CD4-positive, alpha-beta memory T cell (primary cell): ENCODE measurements around the gene VPS52. TPM values are rescaled to one million over a fixed set of nuclear protein-coding genes. Genes with fewer than 3 reads are reported as not detected.
A peak's percentile ranks its signal among the peaks of the same experiment; 100 is the strongest.

Experiments used
- CTCF ChIA-PET: fragments of 350-600 bp; sonication (Branson Sonifier 250); formaldehyde crosslinking; loops from one replicate; lab custom pipeline; 2021; ENCODE audit warnings: inconsistent platforms; ENCODE audit not compliant: partially characterized antibody; lab: Charles Lee
- POLR2A ChIA-PET: fragments of 350-600 bp; sonication (Branson Sonifier 250); formaldehyde crosslinking; loops from one replicate; lab custom pipeline; 2021; ENCODE audit not compliant: partially characterized antibody; lab: Charles Lee
- DNase-seq, 5 donors: peaks; one replicate each; pipeline versions ENCODE4 v3.0.0 to v3.0.0-alpha.2; 2020 to 2022; ENCODE audit warnings: mixed read lengths in 1 of 5
- H3K27ac ChIP-seq: one replicate; pipeline ENCODE4 v1.7.0; 2013; ENCODE audit warnings: low read depth, low read length
- H3K27me3 ChIP-seq: 2 replicates; pipeline ENCODE4 v1.7.0; 2013; ENCODE audit warnings: mild to moderate bottlenecking, low read length, moderate library complexity; ENCODE audit not compliant: insufficient read depth
- H3K36me3 ChIP-seq: 2 replicates; pipeline ENCODE4 v1.7.0; 2013; ENCODE audit warnings: mild to moderate bottlenecking, low read length, moderate library complexity; ENCODE audit not compliant: insufficient read depth
- H3K4me1 ChIP-seq: 2 replicates; pipeline ENCODE4 v1.7.0; 2013; ENCODE audit warnings: mild to moderate bottlenecking, low read length, moderate library complexity; ENCODE audit not compliant: insufficient read depth
- H3K4me3 ChIP-seq, 2 donors: one replicate each; pipeline ENCODE4 v1.7.0; 2013; ENCODE audit warnings: low read length in 2 of 2, mild to moderate bottlenecking in 1 of 2
- H3K9me3 ChIP-seq, 2 donors: one replicate each; pipeline ENCODE4 v1.7.0; 2013; ENCODE audit warnings: low read length in 2 of 2, control low read depth in 1 of 2; ENCODE audit not compliant: control insufficient read depth in 1 of 2
- H3K27ac Mint-ChIP-seq, 7 donors: one replicate each; pipeline ENCODE4 v1.8.0; 2020 to 2021; ENCODE audit warnings: mixed read lengths in 7 of 7, mild to moderate bottlenecking in 6 of 7, inconsistent platforms in 3 of 7, moderate library complexity in 3 of 7
- H3K27me3 Mint-ChIP-seq, 2 donors: one replicate each; pipeline ENCODE4 v1.8.0; 2020 to 2021; ENCODE audit warnings: mixed read lengths in 2 of 2
- H3K36me3 Mint-ChIP-seq, 2 donors: one replicate each; pipeline ENCODE4 v1.8.0; 2020 to 2021; ENCODE audit warnings: mixed read lengths in 2 of 2, inconsistent platforms in 1 of 2, mild to moderate bottlenecking in 1 of 2
- H3K4me1 Mint-ChIP-seq, 4 donors: one replicate each; pipeline ENCODE4 v1.8.0; 2020 to 2021; ENCODE audit warnings: mixed read lengths in 4 of 4, mild to moderate bottlenecking in 1 of 4
- H3K4me3 Mint-ChIP-seq, 8 donors: one replicate each; pipeline ENCODE4 v1.8.0; 2020 to 2021; ENCODE audit warnings: mixed read lengths in 8 of 8, mild to moderate bottlenecking in 7 of 8, moderate library complexity in 6 of 8, inconsistent platforms in 3 of 8
- H3K9me3 Mint-ChIP-seq, 8 donors: one replicate each; pipeline ENCODE4 v1.8.0; 2020 to 2021; ENCODE audit warnings: mixed read lengths in 8 of 8, mild to moderate bottlenecking in 5 of 8, inconsistent platforms in 3 of 8, moderate library complexity in 1 of 8
- intact Hi-C: fragments of 100-400 bp; cut with micrococcal nuclease; formaldehyde crosslinking; loops from one replicate; pipeline ENCODE4 v1.15.1; 2023
- polyA plus RNA-seq, 2 donors: library from polyadenylated mRNA; unstranded; fragments of 300-500 nt; fragmentation: Illumina TruSeq; gene quantifications; one replicate each; pipeline ENCODE4 v1.2.3, GENCODE V29; 2021
- total RNA-seq, 2 experiments: library from RNA; stranded (reverse); gene quantifications; one replicate each; pipeline ENCODE4 v1.2.3, GENCODE V29; 2021

VPS52 gene
- 10 to 100 TPM; 89.4 to 95.7 TPM for total RNA-seq
- 10 to 100 TPM; 13.4 to 18.6 TPM for polyA plus RNA-seq

- Histone ChIP-seq H3K27ac (peak within 1 kb of the TSS; percentile 85), H3K36me3 (peaks cover 56% of the 10 kb centered on the region), H3K9me3 (no peaks in the 10 kb centered on the region), H3K27me3 (no peaks in the 10 kb centered on the region), H3K4me1 (peaks cover 62% of the 10 kb centered on the region), H3K4me3 (peak within 1 kb of the TSS; percentile 75 to 90)
- Mint-ChIP-seq H3K4me3 (peak within 1 kb of the TSS; percentile 96 to 100 (median 98)), H3K27ac (peak within 1 kb of the TSS; percentile 97 to 100 (median 99)), H3K9me3 (peaks cover 0 to 5% (median 0%) of the 10 kb centered on the region in 8 donors), H3K27me3 (no peaks in the 10 kb centered on the region), H3K36me3 (peaks cover 46 to 82% of the 10 kb centered on the region in 2 donors), H3K4me1 (peaks cover 43 to 78% (median 61%) of the 10 kb centered on the region in 4 donors)
- DNase-seq: peak; percentile 95 to 98 (median 96)
- intact Hi-C loops: loop anchor here (1.0 to 10.0 kb wide), 10 partner anchors 18 to 1297 kb away; partner anchors contain the start of genes CUTA, DXO, KIFC1 and PFDN6
- ChIA-PET POLR2A (interaction anchor here (0.5 to 5.4 kb wide), 38 partner anchors 9 to 1300 kb away, joined by 3 to 116 read pairs (median 7); partner anchors contain the start of genes BAK1, BRD2, CUTA and DXO), CTCF (interaction anchor here (0.5 to 4.7 kb wide), 11 partner anchors 10 to 119 kb away, joined by 3 to 35 read pairs (median 9); partner anchors contain the start of genes PFDN6, RGL2, TAPBP and WDR46)
Measured at GRCh38 chr6:33271468-33272274, at the start of gene VPS52, which contains the start of gene RPS18. TSS of gene VPS52 (minus strand) at chr6:33271876. CDS start at chr6:33271675, 201 bp downstream. TSS of gene RPS18 (plus strand) at chr6:33272075. CDS start at chr6:33272120, 45 bp downstream.

GRCh38 chr6:33321227-33321626 lies 49.6 kb upstream of the VPS52 start:
- Histone ChIP-seq H3K27me3 (no peaks in the 10 kb centered on the region), H3K36me3 (peaks cover 33% of the 10 kb centered on the region), H3K27ac (peak overlapping the region; percentile 88), H3K4me1 (peaks cover 63% of the 10 kb centered on the region), H3K4me3 (no peak overlapping the region), H3K9me3 (no peaks in the 10 kb centered on the region)
- Mint-ChIP-seq H3K36me3 (peaks cover 41 to 53% of the 10 kb centered on the region in 2 donors), H3K27me3 (no peaks in the 10 kb centered on the region), H3K9me3 (peaks cover 0 to 5% (median 0%) of the 10 kb centered on the region in 8 donors), H3K27ac (peak overlapping the region in 6 of 7 donors; percentile 15 to 89 (median 78)), H3K4me3 (peak overlapping the region; percentile 62 to 99 (median 78)), H3K4me1 (peaks cover 42 to 81% (median 61%) of the 10 kb centered on the region in 4 donors)
- DNase-seq: no peak
- intact Hi-C loops: no loop called here
- ChIA-PET POLR2A (interaction anchor here (1.0 to 1.2 kb wide), 2 partner anchors 8 to 96 kb away, joined by 4 to 5 read pairs; partner anchors contain the start of genes CUTA and TAPBP), CTCF (interaction anchor here (0.7 to 5.9 kb wide), 3 partner anchors 9 to 24 kb away, joined by 3 to 47 read pairs (median 4); partner anchors contain the start of gene RGL2)

- Mint-ChIP-seq H3K4me1 (peaks cover 43 to 88% (median 65%) of the 10 kb centered on the region in 4 donors), H3K9me3 (peaks cover 0 to 5% (median 0%) of the 10 kb centered on the region in 8 donors), H3K27ac (peak overlapping the region in 6 of 7 donors; percentile 48 to 89 (median 80)), H3K27me3 (no peaks in the 10 kb centered on the region), H3K36me3 (peaks cover 41 to 53% of the 10 kb centered on the region in 2 donors), H3K4me3 (peak overlapping the region; percentile 65 to 99 (median 76))
- H3K27me3 ChIP-seq: no peaks in the 10 kb centered on the region
- H3K4me3 ChIP-seq: no peak overlapping the region
- H3K4me1 ChIP-seq: peaks cover 70% of the 10 kb centered on the region
- no peak for DNase-seq
- ChIA-PET POLR2A (interaction anchor here (1.0 to 1.2 kb wide), 2 partner anchors 7 to 97 kb away, joined by 4 to 5 read pairs; partner anchors contain the start of genes CUTA and TAPBP), CTCF (interaction anchor here (1.0 to 5.9 kb wide), 2 partner anchors 8 to 24 kb away, joined by 4 to 47 read pairs; no protein-coding TSS in a partner anchor)
- H3K36me3 ChIP-seq: peaks cover 33% of the 10 kb centered on the region
- no peaks in the 10 kb centered on the region for H3K9me3 ChIP-seq
- peak overlapping the region; percentile 88 for H3K27ac ChIP-seq
- intact Hi-C loops: no loop called here
Measured at GRCh38 chr6:33320315-33321181, 48.9 kb upstream of the VPS52 start.

GRCh38 chr6:33319939-33320314 lies 48.3 kb upstream of the VPS52 start:
- ChIA-PET POLR2A (interaction anchor here (0.9 to 1.7 kb wide), 3 partner anchors 19 to 349 kb away, joined by 3 to 4 read pairs (median 3); partner anchors contain the start of gene WDR46), CTCF (interaction anchor here (5.9 kb wide), 1 partner anchor 25 kb away, joined by 47 read pairs; no protein-coding TSS in a partner anchor)
- peaks cover 33% of the 10 kb centered on the region for H3K36me3 ChIP-seq
- peaks cover 0 to 5% (median 0%) of the 10 kb centered on the region in 8 donors for H3K9me3 Mint-ChIP-seq
- peaks cover 41 to 53% of the 10 kb centered on the region in 2 donors for H3K36me3 Mint-ChIP-seq
- H3K4me3 ChIP-seq: no peak overlapping the region
- H3K27ac ChIP-seq: no peak overlapping the region
- peaks cover 43 to 94% (median 69%) of the 10 kb centered on the region in 4 donors for H3K4me1 Mint-ChIP-seq
- H3K27me3 ChIP-seq: no peaks in the 10 kb centered on the region
- intact Hi-C loops: no loop called here
- H3K9me3 ChIP-seq: no peaks in the 10 kb centered on the region
- H3K27me3 Mint-ChIP-seq: no peaks in the 10 kb centered on the region
- H3K4me1 ChIP-seq: peaks cover 76% of the 10 kb centered on the region
- no peak for DNase-seq
- H3K27ac Mint-ChIP-seq: peak overlapping the region in 4 of 7 donors; percentile 12 to 89 (median 78)
- H3K4me3 Mint-ChIP-seq: peak overlapping the region in 4 of 8 donors; percentile 67 to 99 (median 98)

- Histone ChIP-seq H3K27ac (peak overlapping the region; percentile 83), H3K27me3 (no peaks in the 10 kb centered on the region), H3K4me1 (peaks cover 74% of the 10 kb centered on the region), H3K9me3 (no peaks in the 10 kb centered on the region), H3K4me3 (peak overlapping the region; percentile 73 to 100), H3K36me3 (peaks cover 33% of the 10 kb centered on the region)
- CTCF ChIA-PET: interaction anchor here (0.6 to 5.9 kb wide), 6 partner anchors 17 to 72 kb away, joined by 4 to 47 read pairs (median 10); partner anchors contain the start of genes B3GALT4, RPS18 and VPS52
- no peak for DNase-seq
- Mint-ChIP-seq H3K4me3 (peak overlapping the region; percentile 98 to 100 (median 99)), H3K9me3 (peaks cover 0 to 5% (median 0%) of the 10 kb centered on the region in 8 donors), H3K27ac (peak overlapping the region; percentile 98 to 99 (median 98)), H3K4me1 (peaks cover 40 to 100% (median 67%) of the 10 kb centered on the region in 4 donors), H3K36me3 (peaks cover 41 to 65% of the 10 kb centered on the region in 2 donors), H3K27me3 (no peaks in the 10 kb centered on the region)
- POLR2A ChIA-PET: interaction anchor here (0.6 to 4.1 kb wide), 18 partner anchors 14 to 1666 kb away, joined by 3 to 81 read pairs (median 6); partner anchors contain the start of genes B3GALT4, BAG6, CUTA and ITPR3
- intact Hi-C loops: loop anchor here (1.0 kb wide), 2 partner anchors 27 to 29 kb away; partner anchors contain the start of genes PFDN6 and WDR46
Measured at GRCh38 chr6:33318426-33319073, 46.9 kb upstream of the VPS52 start.
